SK-N-SH (cell line): ENCODE data around the gene HECW1.

ENCODE experiments used
- CTCF ChIP-seq: fragments of 200-600 bp; sonication (generic); IDR thresholded peaks from 2 replicates; pipeline ENCODE4 v1.6.1; 2017; ENCODE audit warnings: antibody characterized with exemption, mild to moderate bottlenecking, moderate library complexity
- FOXJ3 ChIP-seq: sonication (generic); formaldehyde crosslinking; IDR thresholded peaks from 2 replicates; pipeline ENCODE4 v1.5.1; 2020; ENCODE audit warnings: mild to moderate bottlenecking, missing genetic modification reagents
- GATA2 ChIP-seq: sonication (generic); formaldehyde crosslinking; IDR thresholded peaks from 2 replicates; pipeline ENCODE4 v1.5.0; 2020; ENCODE audit warnings: mild to moderate bottlenecking, missing genetic modification reagents
- JUND ChIP-seq: IDR thresholded peaks from 2 replicates; pipeline ENCODE4 v1.4.0; 2012
- MAX ChIP-seq: IDR thresholded peaks from 2 replicates; pipeline ENCODE4 v1.4.0; 2012; ENCODE audit warnings: low read depth
- SMC3 ChIP-seq: IDR thresholded peaks from 2 replicates; pipeline ENCODE4 v1.6.1; 2012; ENCODE audit warnings: low read depth, low read length, improper control_type of control experiment
- TAF1 ChIP-seq: IDR thresholded peaks from 2 replicates; pipeline ENCODE4 v1.6.1; 2012; ENCODE audit warnings: low read depth, mild to moderate bottlenecking, low read length, moderate library complexity, borderline replicate concordance
- ZBTB33 ChIP-seq: IDR thresholded peaks from 2 replicates; pipeline ENCODE4 v1.4.0; 2012; ENCODE audit warnings: low read depth, borderline replicate concordance

- TF ChIP-seq CTCF, result no peak
- no peak for TF ChIP-seq FOXJ3 (CRISPR knock-in tag)
- no peak for TF ChIP-seq JUND
- TF ChIP-seq GATA2 (CRISPR knock-in tag), result no peak
- TF ChIP-seq MAX, result no peak
- no peak for TF ChIP-seq TAF1
- no peak for TF ChIP-seq SMC3
- TF ChIP-seq ZBTB33, result no peak
Measured at GRCh38 chr7:43328785-43329380, 216.4 kb downstream of the HECW1 start.
